Heart left ventricle (tissue), 16 donors: ENCODE results near the gene GLI2. TPM values are rescaled to one million over a fixed set of nuclear protein-coding genes. Genes with fewer than 3 reads are reported as not detected.
A peak's percentile ranks its signal among the peaks of the same experiment; 100 is the strongest.

Source experiments
- ATAC-seq, 4 donors: fragments of 200-7000 bp; cut with Tn5 transposase; one replicate each; pipeline ENCODE4 v1.9.1; 2020 to 2022; ENCODE audit warnings: moderate library complexity in 4 of 4, mild to moderate bottlenecking in 3 of 4, moderate number of reproducible peaks in 1 of 4
- DNase-seq, 5 donors: peaks; one replicate each; pipeline ENCODE4 v3.0.0-alpha.2; 2020
- H3K27ac ChIP-seq, 12 donors: fragments of 200-600 bp; sonication (generic) in 4 of 12; one replicate each; pipeline versions ENCODE4 v1.5.0 to v1.8.0; 2016 to 2022; ENCODE audit warnings: mild to moderate bottlenecking in 2 of 12
- H3K27me3 ChIP-seq, 9 donors: fragments of 200-600 bp; sonication (generic) in 2 of 9; one replicate each; pipeline versions ENCODE4 v1.5.1 to v1.8.0; 2016 to 2022; ENCODE audit warnings: mild to moderate bottlenecking in 3 of 9
- H3K36me3 ChIP-seq, 9 donors: fragments of 200-600 bp; sonication (generic) in 2 of 9; one replicate each; pipeline versions ENCODE4 v1.5.0 to v1.8.0; 2018 to 2022; ENCODE audit warnings: mild to moderate bottlenecking in 2 of 9
- H3K4me1 ChIP-seq, 12 donors: fragments of 200-600 bp; sonication (generic) in 4 of 12; one replicate each; pipeline versions ENCODE4 v1.5.0 to v1.8.0; 2016 to 2022; ENCODE audit warnings: mild to moderate bottlenecking in 3 of 12
- H3K4me3 ChIP-seq, 12 donors: fragments of 200-600 bp; sonication (generic) in 4 of 12; one replicate each; pipeline versions ENCODE4 v1.5.0 to v1.8.0; 2017 to 2022; ENCODE audit warnings: mild to moderate bottlenecking in 9 of 12, moderate library complexity in 4 of 12
- H3K9me3 ChIP-seq, 12 donors: fragments of 200-600 bp; sonication (generic) in 4 of 12; one replicate each; pipeline versions ENCODE4 v1.5.0 to v1.8.0; 2016 to 2022; ENCODE audit warnings: mild to moderate bottlenecking in 1 of 12
- CTCF ChIP-seq, 12 donors: fragments of 200-600 bp; sonication (generic) in 4 of 12; IDR thresholded peaks; one replicate each; pipeline versions ENCODE4 v1.5.0 to v1.8.0; 2018 to 2022; ENCODE audit warnings: antibody characterized with exemption in 12 of 12, mild to moderate bottlenecking in 5 of 12
- POLR2A ChIP-seq, 2 donors: fragments of 450-650 bp; IDR thresholded peaks; one replicate each; pipeline ENCODE4 v1.6.1; 2017; ENCODE audit warnings: antibody characterized with exemption in 2 of 2, mild to moderate bottlenecking in 2 of 2, moderate library complexity in 2 of 2
- WGBS, 4 donors: extraction: QIAGEN DNeasy Blood & Tissue Kit in 2 of 4; methylation state at CpG; one replicate each; pipeline versions ENCODE4 v1.1.5 to v1.1.7; 2013 to 2018; 5-methylcytosine and 5-hydroxymethylcytosine counted together
- intact Hi-C, 10 donors: fragments of 100-400 bp; cut with DNase I; formaldehyde crosslinking; loops; one replicate each; pipeline versions ENCODE4 v1.11.1 to v1.14.2; 2022
- polyA plus RNA-seq, 2 donors: library from polyadenylated mRNA; stranded (reverse); fragments of 200-250 nt; gene quantifications; one replicate each; pipeline ENCODE4 v1.2.3, GENCODE V29; 2013
- total RNA-seq, 9 donors: library from RNA; depleted of rRNA in 2 of 9; stranded (reverse); fragments of >200 nt in 2 of 9; fragmentation: NEBNext Ultra II Directional in 3 of 9; extraction: Animal tissue kit (Norgen Biotek cat#: 25700) in 3 of 9; gene quantifications; one replicate each; pipeline versions ENCODE4 v1.1.0 to v1.2.4, GENCODE V29; 2016 to 2023
- donor health status: ischemic (EF 13 %, LVEDD 7.1; RV severe dilation, severe dysfunction).
- donor health status: healthy with polysubstance abuse.
- donor health status: DM: no; HTN: yes; CAD: no.
- donor health status: DM: no; HTN: no; CAD: no.
- donor health status: ischemic (EF 25% LVEDD 6.9; RV normal size, moderate dysfunction).
- donor health status: ischemic (EF 25% LVEDD 5.7; RV mildly dilated, moderate dysfunction).
- donor health status: healthy.
- donor health status: DM: yes; HTN: yes; CAD: no.
- donor health status: ischemic (EF 35%, LVEDD 5.7; RV mildly dilated, moderate dysfunction).
- donor health status: nonischemic (EF 11% LVEDD 7.7; RV severe dilation, severe dysfunction).
- donor health status: DM: yes; HTN: yes; CAD: no.
- donor health status: PGD.
- donor health status: ischemic (EF 29% LVEDD 5.4; RV normal size, mild dysfunction).
- donor health status: nonischemic (EF 23%, LVEDD 6.1; RV moderate dilation, normal function).

GLI2 gene
- total and polyA plus RNA-seq, 11 donors = 0.30 to 4.1 (median 1.0) TPM

- Histone ChIP-seq H3K4me1 (peaks cover 0 to 3% (median 0%) of the 10 kb centered on the region in 12 donors), H3K36me3 (no peaks in the 10 kb centered on the region), H3K9me3 (no peaks in the 10 kb centered on the region), H3K27me3 (peaks cover 0 to 5% (median 0%) of the 10 kb centered on the region in 9 donors), H3K27ac (no peak overlapping the region), H3K4me3 (no peak overlapping the region)
- intact Hi-C loops = no loop called here
- 51 to 66% (median 57%) methylated on average over 8 of the region's 8 CpGs for WGBS, 4 donors
- TF ChIP-seq POLR2A (IDR thresholded peaks at IDR 0.05) (no peak), CTCF (IDR thresholded peaks at IDR 0.05) (no peak)
- ATAC-seq (peak in 1 of 4 donors; percentile 13), DNase-seq (no peak)
These were observed 20.3 kb upstream of the GLI2 start for GRCh38 chr2:120715353-120715752.

- Histone ChIP-seq H3K27ac (no peak overlapping the region), H3K27me3 (peaks cover 0 to 5% (median 0%) of the 10 kb centered on the region in 9 donors), H3K36me3 (no peaks in the 10 kb centered on the region), H3K4me3 (no peak overlapping the region), H3K9me3 (no peaks in the 10 kb centered on the region), H3K4me1 (peaks cover 0 to 4% (median 0%) of the 10 kb centered on the region in 12 donors)
- ATAC-seq (peak in 1 of 4 donors; percentile 21), DNase-seq (no peak)
- TF ChIP-seq CTCF (IDR thresholded peaks at IDR 0.05) (no peak), POLR2A (IDR thresholded peaks at IDR 0.05) (no peak)
- intact Hi-C loops = no loop called here
- WGBS, 4 donors = 52 to 67% (median 62%) methylated on average over 2 to 8 of the region's 8 CpGs
These were observed 19.7 kb upstream of the GLI2 start for GRCh38 chr2:120715941-120716340.

GRCh38 chr2:120716641-120717585, 18.8 kb upstream of the GLI2 start:
- Histone ChIP-seq H3K27ac (no peak overlapping the region), H3K4me1 (peaks cover 0 to 4% (median 0%) of the 10 kb centered on the region in 12 donors), H3K9me3 (no peaks in the 10 kb centered on the region), H3K36me3 (no peaks in the 10 kb centered on the region), H3K27me3 (peaks cover 0 to 5% (median 0%) of the 10 kb centered on the region in 9 donors), H3K4me3 (no peak overlapping the region)
- 52 to 83% (median 71%) methylated on average over 10 to 15 of the region's 15 CpGs for WGBS, 4 donors
- intact Hi-C loops = no loop called here
- TF ChIP-seq POLR2A (IDR thresholded peaks at IDR 0.05) (no peak), CTCF (IDR thresholded peaks at IDR 0.05) (no peak)
- DNase-seq (no peak), ATAC-seq (no peak)

- TF ChIP-seq POLR2A (IDR thresholded peaks at IDR 0.05) (no peak), CTCF (IDR thresholded peaks at IDR 0.05) (no peak)
- H3K4me3 ChIP-seq = no peak overlapping the region
- 83 to 93% (median 86%) methylated on average over 3 to 7 of the region's 7 CpGs for WGBS, 4 donors
- no peaks in the 10 kb centered on the region for H3K36me3 ChIP-seq
- no peaks in the 10 kb centered on the region for H3K9me3 ChIP-seq
- no peak overlapping the region for H3K27ac ChIP-seq
- intact Hi-C loops = no loop called here
- ATAC-seq (no peak), DNase-seq (no peak)
- H3K4me1 ChIP-seq = peaks cover 0 to 19% (median 7%) of the 10 kb centered on the region in 12 donors
- no peaks in the 10 kb centered on the region for H3K27me3 ChIP-seq
These were observed 16.2 kb upstream of the GLI2 start for GRCh38 chr2:120719491-120719890.
